HepG2 (cell line): ENCODE results near the gene ST6GALNAC2. TPM values are rescaled to one million over a fixed set of nuclear protein-coding genes. Genes with fewer than 3 reads are reported as not detected.

Experiments
- ATAC-seq: fragments of 200-7000 bp; cut with Tn5 transposase; 3 replicates; pipeline ENCODE4 v1.9.1; 2020; ENCODE audit warnings: mild to moderate bottlenecking, moderate library complexity
- BruUV-seq: library from RNA; stranded (reverse); fragments of 400-500 nt; replicated peaks from 2 replicates; lab custom pipeline; 2021; lab: Mats Ljungman, UMichigan
- CTCF ChIA-PET: fragments of 300-600 bp; formaldehyde crosslinking; extraction: SDS; loops from one replicate; lab custom pipeline; 2021; ENCODE audit warnings: low total read pairs, inconsistent platforms, low intra/inter-chr PET ratio; lab: Yijun Ruan, JAX
- POLR2A ChIA-PET: fragments of 350-600 bp; sonication (Branson Sonifier 250); formaldehyde crosslinking; loops from one replicate; lab custom pipeline; 2020; ENCODE audit warnings: antibody characterized with exemption, inconsistent platforms; lab: Yijun Ruan, JAX
- DNase-seq: peaks from one replicate; pipeline ENCODE4 v3.0.0-alpha.2; 2015; ENCODE audit warnings: low spot score
- FAIRE-seq: peaks from 3 replicates; lab custom pipeline; 2011; peaks lifted over from hg19 to GRCh38; lab: Jason Lieb, UNC
- H2AFZ ChIP-seq: one replicate; pipeline ENCODE4 v1.6.1; 2011; ENCODE audit warnings: low read length, inconsistent platforms
- H3K27ac ChIP-seq: fragments of 300-600 bp; 3 replicates; pipeline ENCODE4 v1.8.0; 2011; ENCODE audit warnings: mixed run types, mild to moderate bottlenecking, mixed read lengths, low read length, inconsistent platforms; ENCODE audit not compliant: insufficient read depth; ENCODE audit errors: extremely low read length
- H3K27me3 ChIP-seq, 2 experiments: fragments of 200-600 bp in 1 of 2; 2 replicates in 1 of 2; 3 replicates in 1 of 2; pipeline versions ENCODE4 v1.6.0 to v1.8.0; 2011; ENCODE audit warnings: low read length in 2 of 2, mild to moderate bottlenecking in 2 of 2, moderate library complexity in 2 of 2, inconsistent platforms in 1 of 2; ENCODE audit not compliant: insufficient read depth in 2 of 2, control insufficient read depth in 1 of 2
- H3K36me3 ChIP-seq, 2 experiments: fragments of 200-600 bp in 1 of 2; replicated peaks in 1 of 2; 2 replicates in 1 of 2; 3 replicates in 1 of 2; pipeline versions ENCODE4 v1.5.1 to v1.8.0; 2011; ENCODE audit warnings: low read length in 2 of 2, inconsistent platforms in 1 of 2; ENCODE audit not compliant: insufficient read depth in 2 of 2, control insufficient read depth in 1 of 2
- H3K4me1 ChIP-seq: 2 replicates; pipeline ENCODE4 v1.5.1; 2012; ENCODE audit warnings: low read length, inconsistent platforms; ENCODE audit not compliant: insufficient read depth
- H3K4me2 ChIP-seq: 2 replicates; pipeline ENCODE4 v1.6.0; 2011; ENCODE audit warnings: low read depth, low read length, inconsistent platforms
- H3K4me3 ChIP-seq, 3 experiments: fragments of 200-600 bp in 1 of 3; sonication (generic), shearing (Covaris generic) in 1 of 3; replicated peaks in 1 of 3; 2 replicates each; pipeline ENCODE4 v1.5.1; 2011 to 2016; ENCODE audit warnings: low read length in 3 of 3, inconsistent platforms in 2 of 3, low read depth in 2 of 3, mild to moderate bottlenecking in 2 of 3, control low read depth in 1 of 3, mixed read lengths in 1 of 3; ENCODE audit not compliant: insufficient read depth in 1 of 3
- H3K79me2 ChIP-seq: one replicate; pipeline ENCODE4 v1.6.1; 2011; ENCODE audit warnings: low read length, inconsistent platforms; ENCODE audit not compliant: insufficient read depth
- H3K9ac ChIP-seq: 2 replicates; pipeline ENCODE4 v1.6.0; 2011; ENCODE audit warnings: mild to moderate bottlenecking, low read depth, low read length, inconsistent platforms; ENCODE audit not compliant: insufficient read depth
- H3K9me3 ChIP-seq: 2 replicates; pipeline ENCODE4 v1.5.1; 2012; ENCODE audit warnings: mild to moderate bottlenecking, low read length
- H4K20me1 ChIP-seq: 2 replicates; pipeline ENCODE4 v1.6.0; 2011; ENCODE audit warnings: inconsistent platforms, mild to moderate bottlenecking, low read length, moderate library complexity; ENCODE audit not compliant: insufficient read depth
- ASH2L ChIP-seq: fragments of 300-600, 200-600 bp; sonication (generic); IDR thresholded peaks from 2 replicates; pipeline ENCODE4 v1.7.0; 2017; ENCODE audit warnings: low read depth, mild to moderate bottlenecking, moderate library complexity, mixed read lengths, low read length; ENCODE audit not compliant: insufficient read length
- CBX1 ChIP-seq: IDR thresholded peaks from one replicate; pipeline ENCODE4 v1.6.1; 2016; ENCODE audit warnings: antibody characterized with exemption, low read depth
- HHEX ChIP-seq: IDR thresholded peaks from 2 replicates; pipeline ENCODE4 v1.6.1; 2016; ENCODE audit warnings: control low read depth
- HNRNPL ChIP-seq: fragments of 200-400 bp; formaldehyde crosslinking; IDR thresholded peaks from 2 replicates; pipeline ENCODE4 v1.6.1; 2017; ENCODE audit warnings: mild to moderate bottlenecking, low read depth, low read length
- TRIM24 ChIP-seq: sonication (generic); formaldehyde crosslinking; IDR thresholded peaks from 2 replicates; pipeline ENCODE4 v1.8.0; 2022; ENCODE audit warnings: mild to moderate bottlenecking, missing genetic modification reagents
- ZBTB20 ChIP-seq: sonication (generic); formaldehyde crosslinking; IDR thresholded peaks from 2 replicates; pipeline ENCODE4 v1.8.1; 2023; ENCODE audit warnings: missing genetic modification reagents, low read depth, mild to moderate bottlenecking, borderline replicate concordance
- ZC3H13 ChIP-seq: sonication (generic); formaldehyde crosslinking; IDR thresholded peaks from 2 replicates; pipeline ENCODE4 v1.8.1; 2023; ENCODE audit warnings: mild to moderate bottlenecking, missing genetic modification reagents, moderate library complexity
- ZFP41 ChIP-seq: sonication (generic); formaldehyde crosslinking; IDR thresholded peaks from 2 replicates; pipeline ENCODE4 v1.4.0; 2020; ENCODE audit warnings: mild to moderate bottlenecking, missing genetic modification reagents, borderline replicate concordance
- ZNF101 ChIP-seq: sonication (generic); formaldehyde crosslinking; IDR thresholded peaks from 2 replicates; pipeline ENCODE4 v1.4.0; 2020; ENCODE audit warnings: mild to moderate bottlenecking, low read depth, missing genetic modification reagents, borderline replicate concordance
- ZNF160 ChIP-seq: sonication (generic); formaldehyde crosslinking; IDR thresholded peaks from 2 replicates; pipeline ENCODE4 v1.8.0; 2022; ENCODE audit warnings: mild to moderate bottlenecking, inconsistent platforms, missing genetic modification reagents
- ZNF205 ChIP-seq: IDR thresholded peaks from 2 replicates; pipeline ENCODE4 v1.6.1; 2018; ENCODE audit warnings: missing biosample characterization, missing genetic modification reagents
- ZNF232 ChIP-seq: sonication (generic); formaldehyde crosslinking; IDR thresholded peaks from 2 replicates; pipeline ENCODE4 v1.4.0; 2020; ENCODE audit warnings: missing genetic modification reagents, borderline replicate concordance
- WGBS: methylation state at CpG from one replicate; pipeline ENCODE4 v1.1.6; 2017; ENCODE audit warnings: low lambda C conversion rate; 5-methylcytosine and 5-hydroxymethylcytosine counted together
- in situ Hi-C: cut with HindIII; loops from 2 replicates; pipeline ENCODE4 v1.10.0; 2017; ENCODE audit warnings: low pct_unique_long_range_greater_than_20kb; ENCODE audit not compliant: extremely low pct_ligation_motif_present
- intact Hi-C: fragments of 100-400 bp; cut with micrococcal nuclease; formaldehyde crosslinking; loops from one replicate; pipeline ENCODE4 v1.10.0; 2022; ENCODE audit not compliant: unreplicated experiment
- polyA plus RNA-seq, 8 experiments: library from polyadenylated mRNA; depleted of rRNA in 3 of 8; stranded (reverse) in 7 of 8; unstranded in 1 of 8; fragments of >200 nt; fragmentation: Illumina TruSeq in 4 of 8; extraction: Trizol in 4 of 8; gene quantifications; 2 replicates each; pipeline versions ENCODE4 v1.2.1 to v1.2.3, GENCODE V29; 2011 to 2016; ENCODE audit warnings: low read depth in 4 of 8, missing spikeins in 1 of 8, mixed read lengths in 1 of 8; ENCODE audit not compliant: insufficient read depth in 1 of 8
- total RNA-seq, 5 experiments: library from RNA; depleted of rRNA; stranded (reverse); fragments of >200 nt; fragmentation: Illumina TruSeq; extraction: Trizol; gene quantifications; 2 replicates each; pipeline ENCODE4 v1.2.3, GENCODE V29; 2016; ENCODE audit warnings: low read depth in 1 of 5
- TF ChIP-seq, protein P1 (sequence below): sonication (generic); formaldehyde crosslinking; IDR thresholded peaks from 2 replicates; pipeline ENCODE4 v1.4.0; 2020; ENCODE audit warnings: missing genetic modification reagents; ENCODE audit errors: not compliant biosample characterization
- TF ChIP-seq, protein P2 (sequence below): sonication (generic); formaldehyde crosslinking; IDR thresholded peaks from 2 replicates; pipeline ENCODE4 v1.4.0; 2020; ENCODE audit warnings: missing genetic modification reagents

ST6GALNAC2 gene
- total and polyA plus RNA-seq, 2 of the 13 experiments (the other 11 are each of a cell fraction or from before 2014, with no cell fraction given) = 0.12 to 0.49 TPM

DNA sequence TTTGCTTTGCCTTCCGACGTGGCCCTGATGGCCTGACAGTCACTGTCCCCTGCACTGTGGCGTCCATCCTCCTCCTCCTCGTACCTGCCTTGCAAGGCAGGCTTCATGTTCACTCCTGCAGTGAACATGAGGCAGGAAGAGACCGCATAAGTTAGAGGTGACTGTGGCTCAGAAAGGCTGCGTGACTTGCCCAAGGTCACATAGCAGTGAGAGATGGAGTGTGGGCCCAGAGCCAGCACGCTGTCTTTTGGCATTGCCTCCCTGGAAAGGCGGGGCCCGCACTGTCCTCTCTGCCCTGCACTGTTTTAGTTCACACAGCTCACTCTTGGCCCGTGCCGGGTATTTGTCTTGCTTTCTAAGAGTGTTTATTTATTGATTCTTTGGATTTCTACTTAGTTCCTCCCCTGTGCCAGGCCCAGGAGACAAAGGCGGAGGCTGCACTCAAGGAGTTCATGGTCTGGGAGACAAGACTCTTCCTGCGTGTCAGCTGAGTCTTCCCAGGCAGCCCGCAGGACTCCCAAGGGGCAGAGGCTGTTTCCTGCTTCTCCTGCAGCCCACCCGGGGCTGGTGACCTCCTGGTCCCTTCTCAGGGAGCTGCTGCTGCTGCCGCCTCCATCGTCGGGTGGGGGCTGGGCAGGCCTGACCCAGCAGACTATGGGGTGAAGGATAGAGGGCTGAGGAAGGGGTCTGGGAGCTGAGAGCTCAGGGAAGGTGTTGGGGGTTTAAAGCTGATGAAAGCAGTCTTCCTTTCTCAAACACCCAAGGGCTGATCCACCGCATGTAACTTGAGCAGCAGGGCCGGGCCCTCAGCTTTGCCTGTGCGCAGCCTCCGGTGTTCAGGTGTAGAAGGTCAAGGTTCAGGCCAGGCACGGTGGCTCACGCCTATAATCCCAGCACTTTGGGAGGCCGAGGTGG, 60.8 kb downstream of the ST6GALNAC2 start:
- 5% methylated on average over 21 of the region's 25 CpGs for WGBS
- ATAC-seq (peak; percentile 53), DNase-seq (peak; percentile 72), FAIRE-seq (peak; percentile 28)
- BruUV-seq = no TSS peak
- peak overlapping the region; percentile 42 for H3K9ac ChIP-seq
- peak overlapping the region; percentile 96 for H3K4me2 ChIP-seq
- ChIA-PET CTCF (interaction anchor here (0.9 to 4.2 kb wide), 5 partner anchors 8 to 61 kb away, joined by 3 to 86 read pairs (median 4); partner anchors contain the start of gene ST6GALNAC2), POLR2A (interaction anchor here (0.5 to 5.7 kb wide), 17 partner anchors 9 to 237 kb away, joined by 3 to 50 read pairs (median 5); partner anchors contain the start of genes PRCD and RHBDF2)
- peak overlapping the region; percentile 62 for H3K27ac ChIP-seq
- no peaks in the 10 kb centered on the region for H3K36me3 ChIP-seq
- in situ Hi-C loops (loop anchor here (5.0 kb wide), 2 partner anchors 32 to 102 kb away; no protein-coding TSS in a partner anchor), intact Hi-C loops (loop anchor here (1.0 to 5.0 kb wide), 3 partner anchors 8 to 147 kb away; no protein-coding TSS in a partner anchor)
- H2AFZ ChIP-seq = no peak overlapping the region
- H3K4me1 ChIP-seq = peaks cover 91% of the 10 kb centered on the region
- H3K9me3 ChIP-seq = no peaks in the 10 kb centered on the region
- H3K27me3 ChIP-seq = peaks cover 8 to 17% of the 10 kb centered on the region in 2 experiments
- H4K20me1 ChIP-seq = no peaks in the 10 kb centered on the region
- peak overlapping the region; percentile 33 to 70 (median 46) for H3K4me3 ChIP-seq
- no peaks in the 10 kb centered on the region for H3K79me2 ChIP-seq
- TF ChIP-seq ZBTB20 (CRISPR knock-in tag) = peak; percentile 30; the same call in 1 of the 2 replicates
- TF ChIP-seq HHEX (CRISPR knock-in tag) = no peak
- TF ChIP-seq ASH2L = no peak
- no peak for TF ChIP-seq ZNF101 (CRISPR knock-in tag)
- TF ChIP-seq TRIM24 (CRISPR knock-in tag) = no peak
- TF ChIP-seq, protein P1, sequence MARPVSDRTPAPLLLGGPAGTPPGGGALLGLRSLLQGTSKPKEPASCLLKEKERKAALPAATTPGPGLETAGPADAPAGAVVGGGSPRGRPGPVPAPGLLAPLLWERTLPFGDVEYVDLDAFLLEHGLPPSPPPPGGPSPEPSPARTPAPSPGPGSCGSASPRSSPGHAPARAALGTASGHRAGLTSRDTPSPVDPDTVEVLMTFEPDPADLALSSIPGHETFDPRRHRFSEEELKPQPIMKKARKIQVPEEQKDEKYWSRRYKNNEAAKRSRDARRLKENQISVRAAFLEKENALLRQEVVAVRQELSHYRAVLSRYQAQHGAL (CRISPR knock-in tag) = no peak
- peak; percentile 90; the same call in 1 of the 2 replicates for TF ChIP-seq ZFP41
- no peak for TF ChIP-seq HNRNPL
- TF ChIP-seq ZC3H13 (CRISPR knock-in tag) = no peak
- TF ChIP-seq ZNF160 = no peak
- peak; percentile 34; the same call in 1 of the 2 replicates for TF ChIP-seq ZNF232 (CRISPR knock-in tag)
- TF ChIP-seq CBX1 = no peak
- TF ChIP-seq, protein P2, sequence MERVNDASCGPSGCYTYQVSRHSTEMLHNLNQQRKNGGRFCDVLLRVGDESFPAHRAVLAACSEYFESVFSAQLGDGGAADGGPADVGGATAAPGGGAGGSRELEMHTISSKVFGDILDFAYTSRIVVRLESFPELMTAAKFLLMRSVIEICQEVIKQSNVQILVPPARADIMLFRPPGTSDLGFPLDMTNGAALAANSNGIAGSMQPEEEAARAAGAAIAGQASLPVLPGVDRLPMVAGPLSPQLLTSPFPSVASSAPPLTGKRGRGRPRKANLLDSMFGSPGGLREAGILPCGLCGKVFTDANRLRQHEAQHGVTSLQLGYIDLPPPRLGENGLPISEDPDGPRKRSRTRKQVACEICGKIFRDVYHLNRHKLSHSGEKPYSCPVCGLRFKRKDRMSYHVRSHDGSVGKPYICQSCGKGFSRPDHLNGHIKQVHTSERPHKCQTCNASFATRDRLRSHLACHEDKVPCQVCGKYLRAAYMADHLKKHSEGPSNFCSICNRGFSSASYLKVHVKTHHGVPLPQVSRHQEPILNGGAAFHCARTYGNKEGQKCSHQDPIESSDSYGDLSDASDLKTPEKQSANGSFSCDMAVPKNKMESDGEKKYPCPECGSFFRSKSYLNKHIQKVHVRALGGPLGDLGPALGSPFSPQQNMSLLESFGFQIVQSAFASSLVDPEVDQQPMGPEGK = peak; percentile 50
- TF ChIP-seq ZNF205 (CRISPR knock-in tag) = peak; percentile 29; the same call in 1 of the 2 replicates
